Uterus (tissue), 4 donors: ENCODE measurements around the gene ANXA6. TPM values are rescaled to one million over a fixed set of nuclear protein-coding genes. Genes with fewer than 3 reads are reported as not detected.

ENCODE experiments used
- DNase-seq, 2 donors: peaks; one replicate each; pipeline ENCODE4 v3.0.0-alpha.2; 2019 to 2020
- H3K27ac ChIP-seq, 2 donors: fragments of 200-600 bp; sonication (generic); 1 replicate in 1 of 2; 2 replicates in 1 of 2; pipeline ENCODE4 v1.5.1; 2016 to 2018
- H3K27me3 ChIP-seq, 2 donors: fragments of 200-600 bp; sonication (generic); one replicate each; pipeline ENCODE4 v1.5.1; 2018 to 2019; ENCODE audit warnings: control low read depth in 1 of 2
- H3K36me3 ChIP-seq, 2 donors: fragments of 200-600 bp; sonication (generic); one replicate each; pipeline ENCODE4 v1.5.1; 2019; ENCODE audit warnings: control low read depth in 1 of 2
- H3K4me1 ChIP-seq, 2 donors: fragments of 200-600 bp; sonication (generic); one replicate each; pipeline ENCODE4 v1.5.1; 2018 to 2019; ENCODE audit warnings: control low read depth in 1 of 2
- H3K4me3 ChIP-seq, 2 donors: fragments of 200-600 bp; sonication (generic); 1 replicate in 1 of 2; 2 replicates in 1 of 2; pipeline ENCODE4 v1.5.1; 2018 to 2019; ENCODE audit warnings: mild to moderate bottlenecking in 1 of 2
- H3K9me3 ChIP-seq, 2 donors: fragments of 200-600 bp; sonication (generic); one replicate each; pipeline ENCODE4 v1.5.1; 2019; ENCODE audit warnings: control low read depth in 1 of 2
- CTCF ChIP-seq, 4 experiments: fragments of 200-600 bp in 2 of 4; fragments of 450-650 bp in 2 of 4; sonication (generic) in 2 of 4; IDR thresholded peaks; one replicate each; pipeline ENCODE4 v1.5.1; 2016 to 2019; ENCODE audit warnings: antibody characterized with exemption in 4 of 4, mild to moderate bottlenecking in 2 of 4, moderate library complexity in 1 of 4
- POLR2A ChIP-seq, 2 donors: fragments of 450-650 bp; IDR thresholded peaks; one replicate each; pipeline ENCODE4 v1.6.1; 2016; ENCODE audit warnings: antibody characterized with exemption in 2 of 2, mild to moderate bottlenecking in 1 of 2, moderate library complexity in 1 of 2
- intact Hi-C: fragments of 100-400 bp; cut with DNase I; formaldehyde crosslinking; loops from one replicate; pipeline ENCODE4 v1.15.1; 2023; ENCODE audit warnings: low total_unique reads
- total RNA-seq, 4 donors: library from RNA; depleted of rRNA in 3 of 4; stranded (reverse); fragments of >200 nt in 3 of 4; gene quantifications; one replicate each; pipeline versions ENCODE4 v1.1.0 to v1.2.4, GENCODE V29; 2014 to 2023
- donor health status: DM: yes; HTN: yes; CAD: no.

Gene ANXA6
- total RNA-seq, 4 donors from 2014 or later, result 131 to 346 (median 252) TPM

GRCh38 chr5:151123897-151124751 is 33.5 kb downstream of the ANXA6 start:
- H3K4me1 ChIP-seq, result no peaks in the 10 kb centered on the region
- H3K9me3 ChIP-seq, result no peaks in the 10 kb centered on the region
- peak in 1 of 2 donors; percentile 45 for DNase-seq
- no peak overlapping the region for H3K4me3 ChIP-seq
- TF ChIP-seq POLR2A (IDR thresholded peaks at IDR 0.05), result no peak
- no peak for TF ChIP-seq CTCF (IDR thresholded peaks at IDR 0.05)
- H3K27me3 ChIP-seq, result no peaks in the 10 kb centered on the region
- H3K27ac ChIP-seq, result peak overlapping the region in 1 of 2 donors; percentile 9
- H3K36me3 ChIP-seq, result no peaks in the 10 kb centered on the region
- intact Hi-C loops, result loop anchor here (10.0 kb wide), 1 partner anchor 111 kb away; no protein-coding TSS in a partner anchor

- no peaks in the 10 kb centered on the region for H3K27me3 ChIP-seq
- H3K4me1 ChIP-seq, result no peaks in the 10 kb centered on the region
- DNase-seq, result no peak
- no peaks in the 10 kb centered on the region for H3K9me3 ChIP-seq
- intact Hi-C loops, result loop anchor here (10.0 kb wide), 1 partner anchor 112 kb away; no protein-coding TSS in a partner anchor
- no peaks in the 10 kb centered on the region for H3K36me3 ChIP-seq
- no peak for TF ChIP-seq CTCF (IDR thresholded peaks at IDR 0.05)
- no peak for TF ChIP-seq POLR2A (IDR thresholded peaks at IDR 0.05)
- H3K27ac ChIP-seq, result no peak overlapping the region
- no peak overlapping the region for H3K4me3 ChIP-seq
Observed at GRCh38 chr5:151122828-151123227, 34.8 kb downstream of the ANXA6 start.

- Histone ChIP-seq H3K36me3 (no peaks in the 10 kb centered on the region), H3K9me3 (no peaks in the 10 kb centered on the region), H3K27me3 (no peaks in the 10 kb centered on the region), H3K27ac (no peak overlapping the region), H3K4me1 (no peaks in the 10 kb centered on the region), H3K4me3 (no peak overlapping the region)
- no peak for TF ChIP-seq CTCF (IDR thresholded peaks at IDR 0.05)
- no peak for TF ChIP-seq POLR2A (IDR thresholded peaks at IDR 0.05)
- DNase-seq, result no peak
- intact Hi-C loops, result loop anchor here (10.0 kb wide), 1 partner anchor 113 kb away; no protein-coding TSS in a partner anchor
Observed at GRCh38 chr5:151121665-151122064, 35.9 kb downstream of the ANXA6 start.

GRCh38 chr5:151121095-151121494 is 36.5 kb downstream of the ANXA6 start:
- Histone ChIP-seq H3K4me1 (no peaks in the 10 kb centered on the region), H3K36me3 (no peaks in the 10 kb centered on the region), H3K9me3 (no peaks in the 10 kb centered on the region), H3K27ac (no peak overlapping the region), H3K4me3 (no peak overlapping the region), H3K27me3 (no peaks in the 10 kb centered on the region)
- TF ChIP-seq POLR2A (IDR thresholded peaks at IDR 0.05), result no peak
- TF ChIP-seq CTCF (IDR thresholded peaks at IDR 0.05), result no peak
- intact Hi-C loops, result loop anchor here (10.0 kb wide), 1 partner anchor 114 kb away; no protein-coding TSS in a partner anchor
- DNase-seq, result no peak

GRCh38 chr5:151118913-151119575 is 38.5 kb downstream of the ANXA6 start:
- intact Hi-C loops, result loop anchor here (5.0 kb wide), 1 partner anchor 112 kb away; no protein-coding TSS in a partner anchor
- DNase-seq, result no peak
- TF ChIP-seq POLR2A (IDR thresholded peaks at IDR 0.05), result no peak
- no peak for TF ChIP-seq CTCF (IDR thresholded peaks at IDR 0.05)
- no peak overlapping the region for H3K4me3 ChIP-seq
- H3K9me3 ChIP-seq, result no peaks in the 10 kb centered on the region
- H3K36me3 ChIP-seq, result no peaks in the 10 kb centered on the region
- H3K4me1 ChIP-seq, result no peaks in the 10 kb centered on the region
- no peak overlapping the region for H3K27ac ChIP-seq
- no peaks in the 10 kb centered on the region for H3K27me3 ChIP-seq
